ENCODE data around the gene COASY.
"Not testable (repeated sequence)": the region's sequence is repeated elsewhere in the genome, so short reads cannot be mapped to it uniquely, and the experiment has no call there.

COASY gene

DNA sequence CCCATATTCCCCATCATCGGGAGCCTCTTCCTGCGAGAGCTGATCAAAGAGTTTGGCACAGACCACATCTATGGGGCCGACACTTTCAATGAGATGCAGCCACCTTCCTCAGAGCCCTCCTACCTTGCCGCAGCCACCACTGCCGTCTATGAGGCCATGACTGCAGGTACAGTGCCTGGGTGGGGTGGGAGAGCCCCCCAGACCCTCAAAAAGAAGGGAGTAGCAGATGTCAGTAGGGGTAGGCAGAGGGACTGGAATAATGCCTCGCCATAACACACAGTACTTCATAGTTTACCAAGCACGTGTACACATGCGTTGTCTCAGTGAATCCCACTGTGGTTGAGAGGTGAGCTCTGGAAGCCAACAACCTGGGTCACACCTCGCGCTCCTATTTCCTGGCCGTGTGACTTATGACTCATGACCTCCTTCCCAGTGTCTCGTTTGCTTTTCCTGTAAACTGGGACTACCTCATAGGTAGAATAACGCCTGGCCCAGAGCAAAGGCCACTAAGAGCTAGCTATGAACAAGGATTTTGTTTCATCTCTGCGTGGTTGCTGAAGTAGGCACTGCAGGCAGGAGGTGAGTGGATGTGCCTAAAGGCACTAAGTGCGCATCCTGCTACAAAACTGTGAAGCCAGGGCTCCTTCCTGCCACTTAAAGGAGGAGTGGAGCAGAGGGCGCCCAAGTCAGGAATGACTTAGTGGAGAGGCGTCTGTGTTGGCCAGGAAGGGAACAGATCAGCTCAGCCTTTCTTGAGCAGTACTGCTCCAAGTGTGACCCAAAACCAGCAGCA lies 20.7 kb upstream of the COASY start:
- Histone ChIP-seq H4K20me1 (ENCODE audit: insufficient read depth) (no peaks in the 10 kb centered on the region), H3K4me1 (ENCODE audit: low read depth, poor library complexity, severe bottlenecking) (peaks cover 21% of the 10 kb centered on the region), H3K79me2 (ENCODE audit: insufficient read depth, low read depth) (peaks cover 15% of the 10 kb centered on the region; the same call in 1 of the 2 replicates), H3K36me3 (ENCODE audit: insufficient read depth) (no peaks in the 10 kb centered on the region), H3K9ac (no peak overlapping the region), H3K27me3 (ENCODE audit: insufficient read depth, low read depth) (no peaks in the 10 kb centered on the region), H3K4me3 (IDR thresholded peaks at IDR 0.05; ENCODE audit: insufficient read depth, low read depth, low read length) (no peak overlapping the region), H2AFZ (ENCODE audit: low read depth) (no peak overlapping the region), H3K27ac (no peak overlapping the region), H3K4me2 (no peak overlapping the region)
- TF ChIP-seq, protein P1, sequence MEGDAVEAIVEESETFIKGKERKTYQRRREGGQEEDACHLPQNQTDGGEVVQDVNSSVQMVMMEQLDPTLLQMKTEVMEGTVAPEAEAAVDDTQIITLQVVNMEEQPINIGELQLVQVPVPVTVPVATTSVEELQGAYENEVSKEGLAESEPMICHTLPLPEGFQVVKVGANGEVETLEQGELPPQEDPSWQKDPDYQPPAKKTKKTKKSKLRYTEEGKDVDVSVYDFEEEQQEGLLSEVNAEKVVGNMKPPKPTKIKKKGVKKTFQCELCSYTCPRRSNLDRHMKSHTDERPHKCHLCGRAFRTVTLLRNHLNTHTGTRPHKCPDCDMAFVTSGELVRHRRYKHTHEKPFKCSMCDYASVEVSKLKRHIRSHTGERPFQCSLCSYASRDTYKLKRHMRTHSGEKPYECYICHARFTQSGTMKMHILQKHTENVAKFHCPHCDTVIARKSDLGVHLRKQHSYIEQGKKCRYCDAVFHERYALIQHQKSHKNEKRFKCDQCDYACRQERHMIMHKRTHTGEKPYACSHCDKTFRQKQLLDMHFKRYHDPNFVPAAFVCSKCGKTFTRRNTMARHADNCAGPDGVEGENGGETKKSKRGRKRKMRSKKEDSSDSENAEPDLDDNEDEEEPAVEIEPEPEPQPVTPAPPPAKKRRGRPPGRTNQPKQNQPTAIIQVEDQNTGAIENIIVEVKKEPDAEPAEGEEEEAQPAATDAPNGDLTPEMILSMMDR (conservative IDR thresholded peaks at IDR 0.05; ENCODE audit: low read depth, low read length) = no peak

DNA sequence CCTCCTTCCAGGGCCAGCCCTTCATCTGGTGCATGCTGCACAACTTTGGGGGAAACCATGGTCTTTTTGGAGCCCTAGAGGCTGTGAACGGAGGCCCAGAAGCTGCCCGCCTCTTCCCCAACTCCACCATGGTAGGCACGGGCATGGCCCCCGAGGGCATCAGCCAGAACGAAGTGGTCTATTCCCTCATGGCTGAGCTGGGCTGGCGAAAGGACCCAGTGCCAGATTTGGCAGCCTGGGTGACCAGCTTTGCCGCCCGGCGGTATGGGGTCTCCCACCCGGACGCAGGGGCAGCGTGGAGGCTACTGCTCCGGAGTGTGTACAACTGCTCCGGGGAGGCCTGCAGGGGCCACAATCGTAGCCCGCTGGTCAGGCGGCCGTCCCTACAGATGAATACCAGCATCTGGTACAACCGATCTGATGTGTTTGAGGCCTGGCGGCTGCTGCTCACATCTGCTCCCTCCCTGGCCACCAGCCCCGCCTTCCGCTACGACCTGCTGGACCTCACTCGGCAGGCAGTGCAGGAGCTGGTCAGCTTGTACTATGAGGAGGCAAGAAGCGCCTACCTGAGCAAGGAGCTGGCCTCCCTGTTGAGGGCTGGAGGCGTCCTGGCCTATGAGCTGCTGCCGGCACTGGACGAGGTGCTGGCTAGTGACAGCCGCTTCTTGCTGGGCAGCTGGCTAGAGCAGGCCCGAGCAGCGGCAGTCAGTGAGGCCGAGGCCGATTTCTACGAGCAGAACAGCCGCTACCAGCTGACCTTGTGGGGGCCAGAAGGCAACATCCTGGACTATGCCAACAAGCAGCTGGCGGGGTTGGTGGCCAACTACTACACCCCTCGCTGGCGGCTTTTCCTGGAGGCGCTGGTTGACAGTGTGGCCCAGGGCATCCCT lies 18.5 kb upstream of the COASY start:
- Histone ChIP-seq H3K4me1 (ENCODE audit: low read depth, poor library complexity, severe bottlenecking) (peaks cover 15% of the 10 kb centered on the region), H3K79me2 (ENCODE audit: insufficient read depth, low read depth) (no peaks in the 10 kb centered on the region), H3K4me3 (IDR thresholded peaks at IDR 0.05; ENCODE audit: insufficient read depth, low read depth, low read length) (no peak overlapping the region), H3K9ac (no peak overlapping the region), H3K27me3 (ENCODE audit: insufficient read depth, low read depth) (no peaks in the 10 kb centered on the region), H3K4me2 (no peak overlapping the region), H4K20me1 (ENCODE audit: insufficient read depth) (no peaks in the 10 kb centered on the region), H3K36me3 (ENCODE audit: insufficient read depth) (no peaks in the 10 kb centered on the region), H3K27ac (no peak overlapping the region), H2AFZ (ENCODE audit: low read depth) (no peak overlapping the region)
- TF ChIP-seq, protein P1 (conservative IDR thresholded peaks at IDR 0.05; ENCODE audit: low read depth, low read length) = no peak

GRCh38 chr17:42544874-42545283 lies 17.1 kb upstream of the COASY start:
- Histone ChIP-seq H3K27me3 (ENCODE audit: insufficient read depth, low read depth) (peaks cover 7% of the 10 kb centered on the region), H3K36me3 (ENCODE audit: insufficient read depth) (no peaks in the 10 kb centered on the region), H2AFZ (ENCODE audit: low read depth) (no peak overlapping the region), H3K4me3 (IDR thresholded peaks at IDR 0.05; ENCODE audit: insufficient read depth, low read depth, low read length) (no peak overlapping the region), H3K9ac (no peak overlapping the region), H3K79me2 (ENCODE audit: insufficient read depth, low read depth) (no peaks in the 10 kb centered on the region), H4K20me1 (ENCODE audit: insufficient read depth) (no peaks in the 10 kb centered on the region), H3K4me1 (ENCODE audit: low read depth, poor library complexity, severe bottlenecking) (peaks cover 24% of the 10 kb centered on the region), H3K27ac (no peak overlapping the region), H3K4me2 (no peak overlapping the region)
- TF ChIP-seq, protein P1 (conservative IDR thresholded peaks at IDR 0.05; ENCODE audit: low read depth, low read length) = no peak

- not testable (repeated sequence) for H4K20me1 ChIP-seq (ENCODE audit: insufficient read depth); H3K27ac ChIP-seq; H3K4me2 ChIP-seq; H3K27me3 ChIP-seq (ENCODE audit: insufficient read depth, low read depth); H2AFZ ChIP-seq (ENCODE audit: low read depth); H3K4me3 ChIP-seq (IDR thresholded peaks at IDR 0.05; ENCODE audit: insufficient read depth, low read depth, low read length); H3K79me2 ChIP-seq (ENCODE audit: insufficient read depth, low read depth); H3K36me3 ChIP-seq (ENCODE audit: insufficient read depth); H3K9ac ChIP-seq
- peaks cover 24% of the 10 kb centered on the region for H3K4me1 ChIP-seq (ENCODE audit: low read depth, poor library complexity, severe bottlenecking)
Measured at GRCh38 chr17:42545755-42546505, 16.0 kb upstream of the COASY start.

Data from KMS-11 (cell line).